Stimulated activated memory B cell treated with anti-CD40 and anti-IgM and Interleukin-4, amounts not matched to agents 10 μg/mL and 1 μg/mL and 100 μg/mL, for 72 hours (primary cell): ENCODE data around the gene APOL6.

ENCODE experiments used
- ATAC-seq: fragments of 150-1000 bp; cut with Tn5 transposase; 2 replicates; pipeline ENCODE4 v1.10.0; 2021
- H3K27ac Mint-ChIP-seq: one replicate; pipeline ENCODE4 v1.8.0; 2022; ENCODE audit warnings: mild to moderate bottlenecking, mixed read lengths
- H3K27me3 Mint-ChIP-seq: one replicate; pipeline ENCODE4 v1.8.0; 2022; ENCODE audit warnings: mixed read lengths
- H3K36me3 Mint-ChIP-seq: one replicate; pipeline ENCODE4 v1.8.0; 2022; ENCODE audit warnings: mixed read lengths
- H3K4me1 Mint-ChIP-seq: one replicate; pipeline ENCODE4 v1.8.0; 2022; ENCODE audit warnings: mixed read lengths
- H3K4me3 Mint-ChIP-seq: one replicate; pipeline ENCODE4 v1.8.0; 2022; ENCODE audit warnings: mild to moderate bottlenecking, moderate library complexity, mixed read lengths
- H3K9me3 Mint-ChIP-seq: one replicate; pipeline ENCODE4 v1.8.0; 2022; ENCODE audit warnings: mixed read lengths

APOL6 gene, protein sequence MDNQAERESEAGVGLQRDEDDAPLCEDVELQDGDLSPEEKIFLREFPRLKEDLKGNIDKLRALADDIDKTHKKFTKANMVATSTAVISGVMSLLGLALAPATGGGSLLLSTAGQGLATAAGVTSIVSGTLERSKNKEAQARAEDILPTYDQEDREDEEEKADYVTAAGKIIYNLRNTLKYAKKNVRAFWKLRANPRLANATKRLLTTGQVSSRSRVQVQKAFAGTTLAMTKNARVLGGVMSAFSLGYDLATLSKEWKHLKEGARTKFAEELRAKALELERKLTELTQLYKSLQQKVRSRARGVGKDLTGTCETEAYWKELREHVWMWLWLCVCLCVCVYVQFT

DNA sequence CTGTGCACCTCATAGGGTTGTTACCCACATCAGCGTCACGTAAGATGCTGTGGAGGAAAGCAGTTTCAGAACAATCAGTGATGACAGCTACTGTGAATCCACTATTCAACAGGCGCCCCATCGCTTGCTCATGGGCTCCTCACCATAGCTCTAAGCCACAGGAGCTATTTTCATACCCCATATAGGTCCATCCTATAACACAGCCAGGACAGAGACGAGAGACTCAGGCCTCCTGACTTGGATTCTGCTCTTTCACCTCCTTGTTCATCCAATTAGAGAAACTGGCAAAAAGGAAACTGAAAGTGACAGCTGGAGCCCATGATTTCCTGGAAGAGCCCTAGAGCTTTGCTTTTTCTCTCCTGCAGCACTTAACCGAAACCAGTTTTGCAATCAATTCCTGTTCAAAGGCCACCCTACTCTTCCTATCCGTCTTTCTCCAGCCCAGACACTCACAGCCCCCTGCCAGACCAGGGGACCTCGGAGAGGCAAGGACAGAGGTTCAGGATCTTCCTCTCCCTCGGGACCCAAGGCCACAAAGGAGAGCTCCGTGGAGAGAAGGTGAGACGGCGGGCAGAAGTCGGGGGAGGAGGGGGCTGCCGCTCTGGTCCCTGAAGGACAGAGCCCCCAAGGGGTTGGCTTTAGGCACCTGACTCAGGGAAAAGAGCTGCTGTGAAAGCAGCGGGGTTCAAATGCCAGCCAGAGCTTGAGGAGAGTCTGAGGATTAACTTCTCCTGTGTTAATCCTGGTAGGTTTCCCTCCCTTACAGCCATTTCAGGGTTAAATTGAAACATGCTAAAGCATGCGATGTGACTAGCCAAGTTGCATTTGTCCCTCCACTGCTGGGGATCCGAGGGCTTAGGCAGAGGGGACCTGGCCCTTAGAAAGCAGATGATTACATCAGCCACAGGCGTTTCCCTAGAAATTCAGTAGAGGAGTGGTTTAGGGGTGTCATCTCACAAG, at the start of gene APOL6:
APOL6 (plus strand) TSS at position 381 of the 960 bp plus-strand sequence. CDS start 7,980 bp downstream, outside the sequence.
- Mint-ChIP-seq H3K27ac (peak within 1 kb of the TSS; percentile 98), H3K4me1 (peaks cover 30% of the 10 kb centered on the region), H3K36me3 (peaks cover 1% of the 10 kb centered on the region), H3K9me3 (no peaks in the 10 kb centered on the region), H3K27me3 (no peaks in the 10 kb centered on the region), H3K4me3 (peak within 1 kb of the TSS; percentile 98)
- peak; percentile 80 for ATAC-seq

DNA sequence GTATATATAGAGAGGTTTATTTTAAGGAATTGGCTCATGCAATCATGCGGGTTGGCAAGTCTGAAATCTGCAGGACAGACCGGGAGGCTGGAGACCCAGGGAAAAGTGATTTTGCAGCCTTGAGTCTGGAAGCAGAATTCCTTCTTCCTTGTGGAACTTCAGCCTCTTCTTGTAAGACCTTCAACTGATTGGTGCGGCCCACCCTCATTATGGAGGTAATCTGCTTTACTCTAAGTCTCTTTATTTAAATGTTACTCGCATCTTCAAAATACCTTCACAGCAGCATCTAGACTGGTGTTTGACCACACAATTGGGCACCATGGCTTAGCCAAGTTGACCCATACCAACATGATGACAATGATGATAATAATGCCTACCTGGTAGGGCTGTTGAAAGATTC, 48.9 kb upstream of the APOL6 start:
- H3K27ac Mint-ChIP-seq: no peak overlapping the region
- H3K4me3 Mint-ChIP-seq: no peak overlapping the region
- H3K36me3 Mint-ChIP-seq: no peaks in the 10 kb centered on the region
- no peak for ATAC-seq
- H3K27me3 Mint-ChIP-seq: peaks cover 18% of the 10 kb centered on the region
- no peaks in the 10 kb centered on the region for H3K4me1 Mint-ChIP-seq
- H3K9me3 Mint-ChIP-seq: no peaks in the 10 kb centered on the region

DNA sequence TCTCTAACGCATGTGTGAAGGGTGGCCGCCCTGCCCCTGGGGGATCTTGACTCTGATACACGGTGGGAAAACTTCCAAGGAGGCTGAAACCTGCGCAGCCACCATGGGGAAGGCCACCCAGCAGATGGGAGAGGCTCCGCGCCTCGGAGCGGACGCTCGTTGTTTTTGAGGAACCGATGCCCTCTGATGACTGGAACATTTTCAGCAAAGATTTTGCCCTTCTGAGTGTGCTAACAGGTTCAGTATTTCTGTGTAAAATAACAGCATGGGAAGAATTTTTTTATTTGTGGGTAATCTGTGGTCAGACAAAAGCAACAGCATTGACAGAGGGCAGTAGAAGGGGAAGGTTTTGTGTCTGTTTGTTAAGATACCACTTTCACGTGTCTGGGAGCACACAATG, 47.8 kb upstream of the APOL6 start:
- H3K36me3 Mint-ChIP-seq: no peaks in the 10 kb centered on the region
- no peak overlapping the region for H3K4me3 Mint-ChIP-seq
- no peaks in the 10 kb centered on the region for H3K9me3 Mint-ChIP-seq
- ATAC-seq: peak; percentile 43
- H3K27ac Mint-ChIP-seq: no peak overlapping the region
- no peaks in the 10 kb centered on the region for H3K4me1 Mint-ChIP-seq
- H3K27me3 Mint-ChIP-seq: peaks cover 12% of the 10 kb centered on the region

DNA sequence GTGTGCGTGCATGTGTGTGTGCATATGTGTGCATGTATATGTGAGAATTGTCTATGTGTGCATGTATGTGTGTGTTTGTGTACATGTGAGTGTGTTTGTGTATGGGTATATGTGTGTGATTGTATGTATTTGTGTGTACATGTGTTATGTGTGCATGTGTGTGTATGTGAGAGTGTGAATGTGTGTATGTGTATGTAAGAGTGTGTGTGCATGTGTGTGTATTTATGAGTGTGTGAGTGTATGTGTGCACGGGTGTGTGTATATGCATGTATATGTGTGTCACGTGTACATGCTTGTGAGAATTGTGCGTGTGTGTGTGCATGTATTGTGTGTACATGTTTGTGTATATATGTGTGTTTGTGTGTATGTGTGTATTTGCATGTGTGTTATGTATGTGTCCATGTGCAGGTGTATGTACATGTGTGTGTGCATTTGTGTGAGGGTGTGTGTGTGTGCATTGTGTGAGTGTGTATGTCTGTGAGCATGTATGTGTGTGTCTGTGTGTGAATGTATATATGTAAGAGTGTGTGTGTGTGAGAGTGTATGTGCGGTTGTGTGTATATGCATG, 47.1 kb upstream of the APOL6 start:
- Mint-ChIP-seq H3K27me3 (peaks cover 13% of the 10 kb centered on the region), H3K4me1 (no peaks in the 10 kb centered on the region), H3K9me3 (no peaks in the 10 kb centered on the region), H3K4me3 (no peak overlapping the region), H3K27ac (no peak overlapping the region), H3K36me3 (no peaks in the 10 kb centered on the region)
- no peak for ATAC-seq

DNA sequence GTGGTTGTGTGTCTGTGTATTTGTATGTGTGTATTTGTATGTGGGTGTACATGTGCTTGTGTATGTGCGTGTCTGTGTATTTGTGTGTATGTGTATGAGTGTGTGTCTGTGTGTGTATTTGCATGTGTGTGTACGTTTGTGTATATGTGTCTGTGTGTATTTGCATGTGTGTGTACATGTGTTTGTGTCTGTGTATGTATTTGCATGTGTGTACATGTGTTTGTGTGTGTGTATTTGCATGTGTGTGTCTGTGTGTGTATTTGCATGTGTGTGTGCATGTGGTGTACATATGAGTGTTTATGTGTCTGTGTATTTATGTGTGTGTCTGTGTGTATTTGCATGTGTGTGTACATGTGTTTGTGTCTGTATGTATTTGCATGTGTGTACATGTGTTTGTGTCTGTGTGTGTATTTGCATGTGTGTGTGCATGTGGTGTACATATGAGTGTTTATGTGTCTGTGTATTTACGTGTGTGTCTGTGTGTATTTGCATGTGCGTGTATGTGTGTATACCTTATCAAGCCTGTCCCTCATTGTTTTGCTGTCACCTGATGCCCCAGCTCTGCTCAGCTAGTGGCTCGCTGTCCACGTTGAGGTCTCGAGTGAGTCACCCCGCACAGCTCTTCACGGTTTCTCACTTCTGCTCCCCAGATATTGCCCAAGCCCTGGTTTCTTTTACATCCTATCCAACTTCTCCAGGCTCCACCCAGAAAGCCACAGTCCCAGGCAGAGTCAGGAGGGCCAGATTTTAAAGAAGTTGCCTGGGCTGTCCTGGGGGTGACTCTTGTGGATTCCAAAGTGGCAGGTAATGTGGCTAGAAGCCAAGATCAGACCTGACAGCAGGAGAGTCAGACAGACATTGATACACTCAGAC, 46.3 kb upstream of the APOL6 start:
- Mint-ChIP-seq H3K9me3 (no peaks in the 10 kb centered on the region), H3K4me3 (no peak overlapping the region), H3K27me3 (peaks cover 18% of the 10 kb centered on the region), H3K27ac (no peak overlapping the region), H3K36me3 (no peaks in the 10 kb centered on the region), H3K4me1 (no peaks in the 10 kb centered on the region)
- no peak for ATAC-seq

DNA sequence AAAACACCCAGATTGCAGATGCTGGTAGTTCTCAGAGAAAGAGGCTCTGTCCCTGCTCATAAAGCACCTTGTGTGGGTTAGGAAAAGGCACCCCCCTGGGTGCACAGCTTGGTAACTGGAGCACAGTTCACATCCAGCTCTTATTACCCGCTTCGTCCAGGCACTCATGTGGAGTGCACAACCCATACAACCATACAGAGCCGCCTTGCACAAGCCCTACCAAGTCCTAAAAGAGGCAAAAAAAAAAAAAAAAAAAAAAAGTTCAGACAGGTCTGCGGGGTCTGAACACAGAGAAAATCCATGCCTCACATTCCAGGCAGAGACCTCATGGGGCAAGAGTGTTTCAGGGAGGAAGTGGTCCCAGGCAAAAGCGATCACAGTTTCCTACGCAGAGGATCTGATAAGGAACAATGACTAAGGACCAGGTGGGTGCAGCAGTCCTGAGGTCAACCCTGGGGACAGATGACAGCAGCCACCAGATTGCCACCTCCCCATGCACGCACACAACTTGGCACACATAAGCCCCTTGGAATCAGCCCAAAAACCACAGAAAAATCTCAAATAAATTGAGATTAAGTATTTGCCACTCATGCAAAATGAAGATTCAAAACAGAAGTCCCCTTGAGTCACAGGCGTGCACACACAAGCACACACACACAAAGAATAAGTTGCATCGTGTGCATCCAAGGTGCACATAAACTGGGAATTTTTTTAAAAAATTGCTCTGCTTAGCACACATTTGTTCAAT, 43.5 kb upstream of the APOL6 start:
- Mint-ChIP-seq H3K4me3 (no peak overlapping the region), H3K36me3 (no peaks in the 10 kb centered on the region), H3K9me3 (no peaks in the 10 kb centered on the region), H3K4me1 (no peaks in the 10 kb centered on the region), H3K27ac (no peak overlapping the region), H3K27me3 (peaks cover 44% of the 10 kb centered on the region)
- ATAC-seq: no peak

DNA sequence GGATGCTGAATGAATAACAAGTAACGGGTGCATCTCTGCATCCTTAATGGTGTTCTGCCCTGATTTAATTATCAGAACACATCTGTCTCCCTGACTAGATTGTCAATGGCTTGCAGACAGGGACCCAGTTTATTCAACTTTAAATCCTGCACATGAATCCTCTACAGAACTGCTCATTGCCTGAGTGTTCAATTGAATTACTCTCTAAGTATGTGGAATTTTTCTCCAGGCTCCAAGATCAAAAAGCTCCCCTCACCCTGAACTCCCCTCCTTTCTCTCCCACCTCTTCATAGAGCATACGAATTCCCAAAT, 42.9 kb upstream of the APOL6 start:
- no peak for ATAC-seq
- Mint-ChIP-seq H3K9me3 (no peaks in the 10 kb centered on the region), H3K36me3 (no peaks in the 10 kb centered on the region), H3K27ac (no peak overlapping the region), H3K4me1 (no peaks in the 10 kb centered on the region), H3K27me3 (peaks cover 44% of the 10 kb centered on the region), H3K4me3 (no peak overlapping the region)

DNA sequence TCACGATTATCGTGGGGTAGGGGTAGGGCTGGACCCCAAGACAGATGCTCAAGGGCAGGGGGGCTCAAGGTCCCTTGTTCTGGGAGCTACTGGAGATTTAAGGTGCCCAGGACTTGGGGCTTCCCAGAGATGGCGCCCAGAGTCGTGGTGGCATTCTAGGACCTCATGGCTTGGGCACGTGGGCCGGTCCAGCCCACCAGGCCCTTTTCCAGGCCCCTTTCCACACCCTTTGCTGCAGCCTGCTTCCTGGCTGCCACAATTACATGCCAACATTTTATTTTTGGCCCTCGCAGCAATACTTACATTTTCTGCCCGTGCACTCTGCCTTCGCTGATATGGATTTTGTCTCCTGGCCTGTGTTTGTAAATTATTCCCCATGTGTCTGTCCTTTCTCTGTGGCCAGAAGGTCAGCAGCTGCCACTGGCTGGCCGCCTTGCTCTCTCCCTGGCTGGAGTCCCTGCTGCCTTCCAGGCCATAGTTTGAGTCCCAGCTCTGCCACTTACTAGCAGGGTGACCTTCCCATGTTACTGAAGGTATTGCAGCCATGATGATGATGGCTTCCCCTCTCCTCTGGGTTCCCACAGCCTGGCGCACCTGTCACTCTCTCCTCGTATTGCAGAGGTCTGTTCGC, 42.3 kb upstream of the APOL6 start:
- peaks cover 5% of the 10 kb centered on the region for H3K4me1 Mint-ChIP-seq
- ATAC-seq: no peak
- H3K9me3 Mint-ChIP-seq: no peaks in the 10 kb centered on the region
- no peak overlapping the region for H3K4me3 Mint-ChIP-seq
- no peak overlapping the region for H3K27ac Mint-ChIP-seq
- H3K27me3 Mint-ChIP-seq: peaks cover 44% of the 10 kb centered on the region
- no peaks in the 10 kb centered on the region for H3K36me3 Mint-ChIP-seq

DNA sequence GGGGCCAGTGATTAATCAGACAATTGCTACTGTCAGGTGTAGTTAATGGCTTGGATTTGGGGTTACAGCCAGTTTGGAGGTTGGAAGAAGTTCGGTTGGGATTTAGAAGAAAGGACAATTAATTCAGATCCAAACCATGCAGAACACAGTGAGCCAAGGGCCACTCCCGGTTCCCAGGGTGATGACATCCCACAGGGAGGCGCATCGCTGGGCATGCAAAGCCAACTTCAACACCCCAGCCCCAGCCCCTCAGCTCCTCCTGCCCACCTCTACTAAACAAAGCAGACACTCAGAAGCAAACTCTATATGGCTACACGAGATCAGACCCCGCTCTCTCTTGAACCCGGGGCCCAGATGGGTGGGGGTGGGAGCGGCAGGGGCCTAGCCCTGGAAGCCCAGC, 41.3 kb upstream of the APOL6 start:
- H3K4me3 Mint-ChIP-seq: no peak overlapping the region
- H3K4me1 Mint-ChIP-seq: peaks cover 14% of the 10 kb centered on the region
- no peak overlapping the region for H3K27ac Mint-ChIP-seq
- peaks cover 44% of the 10 kb centered on the region for H3K27me3 Mint-ChIP-seq
- no peaks in the 10 kb centered on the region for H3K9me3 Mint-ChIP-seq
- H3K36me3 Mint-ChIP-seq: no peaks in the 10 kb centered on the region
- ATAC-seq: no peak

DNA sequence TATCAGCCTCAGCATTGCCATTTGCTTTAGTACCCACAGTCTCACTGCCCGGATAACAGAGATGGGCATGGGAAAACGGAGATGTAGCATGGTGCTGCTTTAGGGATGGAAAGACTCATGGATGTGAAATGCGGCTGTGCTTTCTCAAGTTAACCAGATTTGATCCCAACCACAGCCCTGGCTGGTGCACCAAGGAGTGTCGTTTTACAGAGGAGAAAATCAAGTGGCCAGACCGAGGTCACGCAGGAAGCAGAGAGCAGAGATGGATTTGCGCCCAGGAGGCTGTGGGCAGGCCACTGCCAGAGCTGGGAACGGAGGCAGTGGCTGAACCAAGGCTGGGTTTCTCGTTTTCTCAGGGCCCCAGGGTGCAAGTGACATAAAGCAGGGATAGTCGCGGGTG, 40.2 kb upstream of the APOL6 start:
- no peak for ATAC-seq
- Mint-ChIP-seq H3K4me3 (no peak overlapping the region), H3K27me3 (peaks cover 44% of the 10 kb centered on the region), H3K36me3 (no peaks in the 10 kb centered on the region), H3K9me3 (no peaks in the 10 kb centered on the region), H3K4me1 (peaks cover 18% of the 10 kb centered on the region), H3K27ac (no peak overlapping the region)

DNA sequence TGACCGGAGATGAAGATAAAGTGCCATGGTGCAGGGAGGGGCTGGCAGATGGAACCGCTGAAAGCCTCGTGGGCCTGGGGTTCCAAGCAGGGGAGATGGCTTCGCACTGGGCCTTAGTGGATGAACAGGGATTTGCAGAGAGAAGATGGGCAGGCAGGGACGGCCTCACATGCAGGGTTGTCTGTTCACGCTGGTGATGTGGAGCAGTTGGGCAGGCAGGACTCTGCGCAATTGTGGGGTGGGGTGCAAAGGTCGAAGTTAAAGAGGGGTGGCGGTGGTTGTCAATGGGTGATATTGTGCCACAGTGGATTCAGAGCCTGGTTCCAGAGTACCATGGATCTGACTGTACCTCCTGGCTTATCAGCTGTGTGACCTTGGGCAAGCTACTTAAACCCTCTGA, 39.0 kb upstream of the APOL6 start:
- Mint-ChIP-seq H3K27ac (no peak overlapping the region), H3K27me3 (peaks cover 44% of the 10 kb centered on the region), H3K4me3 (no peak overlapping the region), H3K4me1 (peaks cover 18% of the 10 kb centered on the region), H3K36me3 (no peaks in the 10 kb centered on the region), H3K9me3 (no peaks in the 10 kb centered on the region)
- ATAC-seq: no peak

DNA sequence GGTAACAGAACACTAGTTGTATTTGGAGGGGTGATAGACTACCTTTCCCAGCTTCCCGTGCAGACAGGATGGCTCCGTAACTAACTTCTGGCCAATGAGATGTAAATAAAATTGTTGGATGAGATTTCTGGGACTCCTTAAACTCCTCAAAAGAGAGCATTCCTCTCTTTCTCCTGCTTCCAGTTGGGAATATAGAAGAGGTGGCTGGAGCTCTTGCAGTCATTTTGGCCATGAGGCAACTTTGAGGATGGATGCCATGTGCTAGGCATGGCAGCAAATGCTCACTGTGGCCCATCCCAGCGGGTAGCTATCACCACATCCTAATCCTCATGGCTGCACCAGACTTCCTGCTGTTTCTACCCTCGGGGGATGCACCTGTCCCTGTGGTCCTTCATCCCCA, 38.5 kb upstream of the APOL6 start:
- Mint-ChIP-seq H3K4me3 (no peak overlapping the region), H3K4me1 (peaks cover 18% of the 10 kb centered on the region), H3K27me3 (peaks cover 44% of the 10 kb centered on the region), H3K36me3 (no peaks in the 10 kb centered on the region), H3K9me3 (no peaks in the 10 kb centered on the region), H3K27ac (no peak overlapping the region)
- ATAC-seq: no peak

DNA sequence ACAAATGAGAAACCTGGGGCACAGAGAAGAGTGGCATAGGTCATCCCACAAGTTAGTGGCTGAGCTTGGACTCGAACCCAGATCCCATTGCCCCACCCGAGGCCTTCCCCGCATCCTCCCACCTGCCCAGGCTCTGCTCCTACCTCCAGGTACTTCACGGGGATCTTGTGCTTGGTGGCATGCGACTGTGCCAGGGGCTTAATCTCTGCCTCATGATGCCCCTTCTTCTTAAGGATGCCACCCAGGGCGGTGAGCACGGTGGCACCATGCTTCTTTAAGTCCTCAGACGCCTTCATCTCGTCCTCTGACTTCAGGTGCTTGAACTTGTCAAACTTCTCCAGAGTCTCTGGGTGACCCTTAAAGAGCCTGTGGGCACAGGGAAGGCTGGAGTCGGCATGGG, 37.5 kb upstream of the APOL6 start:
- Mint-ChIP-seq H3K27me3 (peaks cover 38% of the 10 kb centered on the region), H3K4me3 (no peak overlapping the region), H3K4me1 (peaks cover 18% of the 10 kb centered on the region), H3K27ac (no peak overlapping the region), H3K9me3 (no peaks in the 10 kb centered on the region), H3K36me3 (no peaks in the 10 kb centered on the region)
- no peak for ATAC-seq
